Cardiac muscle cell (in vitro differentiated cells and primary cell): Measurements from ENCODE around the gene ATP6V0A1. TPM values are rescaled to one million over a fixed set of nuclear protein-coding genes. Genes with fewer than 3 reads are reported as not detected.
"Not testable (repeated sequence)": the region's sequence is repeated elsewhere in the genome, so short reads cannot be mapped to it uniquely, and the experiment has no call there.

Experiments
- DNase-seq, 2 donors: peaks; one replicate each; pipeline versions ENCODE4 v3.0.0 to v3.0.0-alpha.2; 2010 to 2017; ENCODE audit warnings: low read depth in 1 of 2, low spot score in 1 of 2
- H3K27ac ChIP-seq: fragments of 200-600 bp; sonication (generic); 2 replicates; pipeline ENCODE4 v1.5.1; 2016
- H3K27me3 ChIP-seq: fragments of 200-600 bp; sonication (generic); 2 replicates; pipeline ENCODE4 v1.6.0; 2016; ENCODE audit warnings: control low read depth
- H3K36me3 ChIP-seq: fragments of 200-600 bp; sonication (generic); 2 replicates; pipeline ENCODE4 v1.5.1; 2016; ENCODE audit warnings: control low read depth
- H3K4me1 ChIP-seq: fragments of 200-600 bp; sonication (generic); 2 replicates; pipeline ENCODE4 v1.8.1; 2017; ENCODE audit warnings: low read depth, mild to moderate bottlenecking, mixed run types
- H3K4me3 ChIP-seq: fragments of 200-600 bp; sonication (generic); 2 replicates; pipeline ENCODE4 v1.5.1; 2016; ENCODE audit warnings: mild to moderate bottlenecking
- H3K9me3 ChIP-seq: fragments of 200-600 bp; sonication (generic); 2 replicates; pipeline ENCODE4 v1.5.1; 2017; ENCODE audit warnings: low read depth, mild to moderate bottlenecking, control low read depth
- CTCF ChIP-seq: IDR thresholded peaks from 2 replicates; pipeline ENCODE4 v1.5.1; 2012; ENCODE audit warnings: low read depth, mild to moderate bottlenecking, low read length
- polyA plus RNA-seq: library from polyadenylated mRNA; unstranded; fragments of >200 nt; fragmentation: Nextera tagmentation; extraction: Ambion mirVana; gene quantifications from 2 replicates; pipeline ENCODE4 v1.2.1, GENCODE V29; 2016
- total RNA-seq: library from RNA; depleted of rRNA; stranded (reverse); fragments of >200 nt; gene quantifications from 2 replicates; pipeline ENCODE4 v1.2.3, GENCODE V29; 2016

Gene ATP6V0A1
- total and polyA plus RNA-seq, 2 experiments from 2014 or later = 44.6 to 50.8 TPM

DNA sequence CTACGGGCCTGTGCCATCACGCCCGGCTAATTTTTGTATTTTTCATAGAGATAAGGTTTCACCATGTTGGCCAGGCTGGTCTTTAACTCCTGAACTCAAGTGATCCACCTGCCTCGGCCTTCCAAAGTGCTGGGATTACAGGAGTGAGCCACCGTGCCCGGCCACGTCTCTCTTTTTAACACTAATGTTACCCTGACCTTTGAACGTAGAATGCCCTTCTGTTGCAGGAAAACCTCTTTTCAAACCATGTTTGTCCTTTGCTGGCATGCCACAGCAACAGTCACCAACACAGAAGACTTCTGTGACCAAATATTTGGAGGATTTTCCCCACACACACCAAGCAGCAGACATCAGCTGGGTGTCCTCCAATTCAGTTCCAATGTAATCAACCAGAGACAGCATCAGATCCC, 86.2 kb downstream of the ATP6V0A1 start:
- H3K9me3 ChIP-seq = no peaks in the 10 kb centered on the region
- H3K36me3 ChIP-seq = peaks cover 2% of the 10 kb centered on the region
- no peak for TF ChIP-seq CTCF
- DNase-seq = no peak
- no peak overlapping the region for H3K27ac ChIP-seq
- H3K4me3 ChIP-seq = no peak overlapping the region
- H3K4me1 ChIP-seq = no peaks in the 10 kb centered on the region
- H3K27me3 ChIP-seq = no peaks in the 10 kb centered on the region

DNA sequence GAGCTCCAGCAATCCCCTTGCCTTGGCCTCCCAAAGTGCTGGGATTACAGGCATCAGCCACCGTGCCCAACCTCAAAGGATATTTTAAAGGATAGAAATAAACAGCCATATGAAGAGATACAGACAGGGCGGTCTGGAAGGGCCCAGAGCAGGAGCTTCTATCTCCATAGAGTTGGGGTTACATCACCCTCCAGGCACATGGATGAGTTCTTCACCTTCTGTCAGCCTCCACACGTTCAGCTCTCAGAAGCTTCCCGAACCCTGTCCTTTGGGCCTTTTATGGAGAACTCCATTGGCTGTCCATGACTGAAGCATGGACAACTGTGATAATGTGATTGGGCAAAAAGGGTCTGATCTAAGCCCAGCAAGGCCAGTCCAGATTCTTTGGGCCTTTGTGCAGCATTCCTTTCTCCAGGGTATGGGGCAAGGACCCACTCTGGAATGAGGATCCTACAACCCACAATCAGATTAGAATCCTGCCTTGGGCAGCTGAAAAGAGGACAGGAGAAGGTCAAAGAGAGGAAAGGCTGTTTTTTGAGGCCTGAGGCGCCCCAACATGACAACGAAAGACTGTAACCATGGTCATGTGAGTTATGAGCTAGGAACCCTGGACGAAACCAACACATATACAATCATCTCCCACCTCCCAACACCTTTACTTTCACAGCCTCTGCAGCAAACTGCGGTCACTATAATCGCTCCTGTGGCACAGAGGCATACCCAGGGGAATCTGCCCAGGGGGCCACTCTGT, 87.3 kb downstream of the ATP6V0A1 start:
- H3K4me1 ChIP-seq, DNase-seq, H3K27ac ChIP-seq, H3K9me3 ChIP-seq, H3K27me3 ChIP-seq, H3K4me3 ChIP-seq, H3K36me3 ChIP-seq: not testable (repeated sequence)

DNA sequence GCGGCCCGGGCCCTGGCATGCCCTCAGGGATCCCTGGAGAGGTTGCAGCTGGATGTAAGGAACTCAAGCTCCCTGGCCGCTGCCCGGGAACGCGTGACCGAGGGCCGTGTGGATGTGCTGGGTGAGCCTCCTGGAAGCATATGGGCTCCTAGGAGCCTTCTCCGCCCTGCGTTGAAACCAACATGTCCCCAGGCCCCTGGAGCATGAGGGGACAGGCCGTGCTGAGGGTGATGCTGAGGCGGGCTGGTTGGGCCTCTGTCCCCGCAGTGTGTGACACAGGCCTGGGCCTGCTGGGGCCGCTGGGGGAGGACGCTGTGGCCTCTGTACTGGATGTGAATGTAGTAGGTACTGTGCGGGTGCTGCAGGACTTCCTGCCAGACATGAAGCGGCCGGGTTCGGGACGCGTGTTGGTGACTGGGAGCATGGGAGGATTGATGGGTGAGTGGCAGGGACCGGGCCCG, 88.4 kb downstream of the ATP6V0A1 start:
- Histone ChIP-seq H3K27ac (no peak overlapping the region), H3K27me3 (no peaks in the 10 kb centered on the region), H3K9me3 (no peaks in the 10 kb centered on the region), H3K4me3 (no peak overlapping the region), H3K36me3 (peaks cover 2% of the 10 kb centered on the region), H3K4me1 (no peaks in the 10 kb centered on the region)
- TF ChIP-seq CTCF = no peak
- no peak for DNase-seq

DNA sequence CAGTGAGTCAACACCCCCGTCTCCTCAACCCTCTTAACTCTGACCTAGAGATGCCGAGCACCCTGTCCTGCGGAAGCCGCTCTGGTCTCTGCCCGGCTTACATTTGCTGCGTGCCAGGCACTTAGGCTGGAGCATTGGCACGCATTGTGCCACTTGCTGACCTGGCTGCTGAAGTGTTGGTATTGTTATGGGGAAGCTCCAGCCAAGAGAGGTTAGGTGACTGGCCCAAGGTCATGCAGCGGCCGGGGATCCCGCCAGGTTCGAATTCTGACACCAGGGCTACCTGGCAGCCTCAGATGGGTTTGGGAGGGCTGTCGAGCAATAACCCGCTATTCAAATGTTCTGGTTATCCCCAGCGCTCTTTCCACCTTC, 89.0 kb downstream of the ATP6V0A1 start:
- H3K9me3 ChIP-seq = no peaks in the 10 kb centered on the region
- no peaks in the 10 kb centered on the region for H3K27me3 ChIP-seq
- no peak for DNase-seq
- peaks cover 2% of the 10 kb centered on the region for H3K36me3 ChIP-seq
- H3K4me1 ChIP-seq = no peaks in the 10 kb centered on the region
- no peak overlapping the region for H3K27ac ChIP-seq
- TF ChIP-seq CTCF = no peak
- H3K4me3 ChIP-seq = no peak overlapping the region

GRCh38 chr17:42548070-42548837, 89.6 kb downstream of the ATP6V0A1 start:
- H3K36me3 ChIP-seq = peaks cover 2% of the 10 kb centered on the region
- H3K27ac ChIP-seq = no peak overlapping the region
- DNase-seq = peak; percentile 60 to 84
- no peaks in the 10 kb centered on the region for H3K9me3 ChIP-seq
- H3K27me3 ChIP-seq = no peaks in the 10 kb centered on the region
- TF ChIP-seq CTCF = peak; percentile 43
- H3K4me3 ChIP-seq = peak overlapping the region; percentile 25
- no peaks in the 10 kb centered on the region for H3K4me1 ChIP-seq
